ENCODE measurements around the gene EDEM3. TPM values are rescaled to one million over a fixed set of nuclear protein-coding genes. Genes with fewer than 3 reads are reported as not detected.

The EDEM3 gene
- total and polyA plus RNA-seq, 2 donors (not counting 1 experiment from before 2014, with no cell fraction given), result 40.2 to 47.9 TPM

DNA sequence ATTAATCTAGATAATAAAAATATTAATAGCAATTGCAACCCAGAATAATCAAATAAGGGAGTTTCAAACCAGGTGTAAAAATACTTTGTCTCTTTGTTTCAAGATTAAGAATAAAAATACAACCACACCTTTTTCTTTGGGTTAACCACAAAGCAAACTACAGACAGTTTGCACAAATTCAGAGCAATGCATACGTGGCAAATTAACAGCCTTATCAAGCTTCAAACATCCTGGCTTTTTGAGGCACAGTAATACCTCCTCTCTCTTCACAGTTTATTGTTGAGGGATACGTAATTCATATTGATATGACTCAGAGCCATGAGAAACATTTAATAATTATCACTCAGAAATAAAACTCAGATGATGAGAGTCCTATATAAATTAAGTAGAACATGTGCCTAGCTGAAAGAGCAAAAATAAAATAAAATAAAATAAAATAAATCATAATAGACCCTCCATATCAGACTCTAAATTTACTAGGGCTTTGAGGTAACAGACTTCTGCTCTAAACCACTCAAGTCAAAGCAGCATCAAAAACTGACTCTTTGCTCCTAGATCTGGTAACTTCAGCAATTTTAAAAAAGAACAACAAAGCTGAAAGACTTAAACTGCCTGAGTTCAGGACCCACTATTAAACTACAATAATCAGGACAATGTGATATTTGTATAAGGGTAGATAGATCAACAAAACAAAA lies 11.4 kb downstream of the EDEM3 start:
- DNase-seq (ENCODE audit: low read depth in 2 of 2), result peak in 1 of 2 donors; percentile 43

DNA sequence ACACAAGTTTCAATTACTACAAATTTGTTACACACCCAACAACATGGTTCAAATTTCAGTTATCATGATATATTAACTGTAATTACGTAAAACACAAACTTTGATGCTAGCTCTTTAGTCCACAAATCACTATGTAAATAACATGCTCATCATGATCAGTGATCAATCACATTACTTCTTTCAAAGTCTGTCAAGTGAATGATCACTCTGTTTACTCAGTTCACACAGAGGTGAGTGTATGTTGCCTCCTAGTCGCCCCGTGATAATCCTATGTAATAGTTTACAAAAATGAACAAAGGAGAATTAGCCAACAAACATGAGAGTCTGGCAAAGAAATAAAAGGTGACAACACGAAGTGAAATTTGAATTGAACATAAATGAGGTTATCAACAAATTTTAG lies 14.3 kb downstream of the EDEM3 start:
- Histone ChIP-seq H3K4me1 (ENCODE audit: control insufficient read depth, extremely low read depth, insufficient read depth, low read length) (no peaks in the 10 kb centered on the region), H3K79me2 (ENCODE audit: control insufficient read depth, insufficient read depth, low read length) (peaks cover 4% of the 10 kb centered on the region), H3K4me2 (ENCODE audit: extremely low read depth, insufficient read depth, low read length) (no peak overlapping the region), H4K20me1 (ENCODE audit: control insufficient read depth, extremely low read depth, insufficient read depth, low read length) (no peaks in the 10 kb centered on the region), H3K9me3 (ENCODE audit: control insufficient read depth, insufficient read depth, low read depth, low read length) (no peaks in the 10 kb centered on the region), H2AFZ (ENCODE audit: low read length) (no peak overlapping the region), H3K4me3 (replicated peaks in 1 of 4; ENCODE audit: control extremely low read depth in 1 of 4, insufficient read depth in 1 of 4, low read depth in 3 of 4, low read length in 4 of 4) (no peak overlapping the region), H3K36me3 (ENCODE audit: control insufficient read depth, insufficient read depth, low read length) (no peaks in the 10 kb centered on the region), H3K27me3 (ENCODE audit: control insufficient read depth, insufficient read depth, low read length) (no peaks in the 10 kb centered on the region), H3K9ac (ENCODE audit: insufficient read depth, low read length) (no peak overlapping the region), H3K27ac (ENCODE audit: insufficient read depth, low read length) (no peak overlapping the region)
- DNase-seq (ENCODE audit: low read depth in 2 of 2), result no peak
- TF ChIP-seq EZH2 (IDR thresholded peaks at IDR 0.05; ENCODE audit: low read length, missing control alignments), result no peak
- TF ChIP-seq, protein P1, sequence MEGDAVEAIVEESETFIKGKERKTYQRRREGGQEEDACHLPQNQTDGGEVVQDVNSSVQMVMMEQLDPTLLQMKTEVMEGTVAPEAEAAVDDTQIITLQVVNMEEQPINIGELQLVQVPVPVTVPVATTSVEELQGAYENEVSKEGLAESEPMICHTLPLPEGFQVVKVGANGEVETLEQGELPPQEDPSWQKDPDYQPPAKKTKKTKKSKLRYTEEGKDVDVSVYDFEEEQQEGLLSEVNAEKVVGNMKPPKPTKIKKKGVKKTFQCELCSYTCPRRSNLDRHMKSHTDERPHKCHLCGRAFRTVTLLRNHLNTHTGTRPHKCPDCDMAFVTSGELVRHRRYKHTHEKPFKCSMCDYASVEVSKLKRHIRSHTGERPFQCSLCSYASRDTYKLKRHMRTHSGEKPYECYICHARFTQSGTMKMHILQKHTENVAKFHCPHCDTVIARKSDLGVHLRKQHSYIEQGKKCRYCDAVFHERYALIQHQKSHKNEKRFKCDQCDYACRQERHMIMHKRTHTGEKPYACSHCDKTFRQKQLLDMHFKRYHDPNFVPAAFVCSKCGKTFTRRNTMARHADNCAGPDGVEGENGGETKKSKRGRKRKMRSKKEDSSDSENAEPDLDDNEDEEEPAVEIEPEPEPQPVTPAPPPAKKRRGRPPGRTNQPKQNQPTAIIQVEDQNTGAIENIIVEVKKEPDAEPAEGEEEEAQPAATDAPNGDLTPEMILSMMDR (conservative IDR thresholded peaks at IDR 0.05 in 1 of 2, IDR thresholded peaks at IDR 0.05 in 1 of 2; ENCODE audit: low read depth in 1 of 2, low read length in 2 of 2), result no peak

More for the DNA sequence above, 11.4 kb downstream of the EDEM3 start:
- H3K9ac ChIP-seq (ENCODE audit: insufficient read depth, low read length), result no peak overlapping the region
- H3K4me1 ChIP-seq (ENCODE audit: control insufficient read depth, extremely low read depth, insufficient read depth, low read length), result peaks cover 2% of the 10 kb centered on the region
- no peaks in the 10 kb centered on the region for H3K9me3 ChIP-seq (ENCODE audit: control insufficient read depth, insufficient read depth, low read depth, low read length)
- H3K4me3 ChIP-seq (replicated peaks in 1 of 4; ENCODE audit: control extremely low read depth in 1 of 4, insufficient read depth in 1 of 4, low read depth in 3 of 4, low read length in 4 of 4), result no peak overlapping the region
- no peak overlapping the region for H2AFZ ChIP-seq (ENCODE audit: low read length)
- peaks cover 4% of the 10 kb centered on the region for H3K79me2 ChIP-seq (ENCODE audit: control insufficient read depth, insufficient read depth, low read length)
- no peaks in the 10 kb centered on the region for H3K27me3 ChIP-seq (ENCODE audit: control insufficient read depth, insufficient read depth, low read length)
- no peak for TF ChIP-seq EZH2 (IDR thresholded peaks at IDR 0.05; ENCODE audit: low read length, missing control alignments)
- TF ChIP-seq, protein P1 (conservative IDR thresholded peaks at IDR 0.05 in 1 of 2, IDR thresholded peaks at IDR 0.05 in 1 of 2; ENCODE audit: low read depth in 1 of 2, low read length in 2 of 2), result no peak
- no peaks in the 10 kb centered on the region for H3K36me3 ChIP-seq (ENCODE audit: control insufficient read depth, insufficient read depth, low read length)
- no peaks in the 10 kb centered on the region for H4K20me1 ChIP-seq (ENCODE audit: control insufficient read depth, extremely low read depth, insufficient read depth, low read length)
- no peak overlapping the region for H3K4me2 ChIP-seq (ENCODE audit: extremely low read depth, insufficient read depth, low read length)
- no peak overlapping the region for H3K27ac ChIP-seq (ENCODE audit: insufficient read depth, low read length)

DNA sequence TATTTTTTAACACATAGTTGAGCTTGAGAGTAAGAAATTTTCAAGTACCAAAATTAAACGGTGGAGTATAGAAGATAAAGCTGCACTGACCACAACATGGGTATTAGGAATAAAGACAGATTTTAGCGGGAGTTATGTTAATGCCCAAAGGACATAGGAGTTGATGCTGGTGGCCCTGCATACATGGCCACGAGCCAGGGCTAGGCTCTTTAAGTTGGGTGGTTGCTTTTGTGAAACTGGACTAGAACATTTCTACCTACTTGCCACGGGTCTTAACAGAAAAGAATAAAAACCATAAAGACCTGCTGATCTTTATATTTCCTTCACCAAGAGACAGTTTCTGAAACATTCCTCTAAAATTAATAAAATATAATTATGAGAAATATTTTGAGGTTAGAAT lies 14.9 kb downstream of the EDEM3 start:
- H3K9me3 ChIP-seq (ENCODE audit: control insufficient read depth, insufficient read depth, low read depth, low read length), result no peaks in the 10 kb centered on the region
- H3K79me2 ChIP-seq (ENCODE audit: control insufficient read depth, insufficient read depth, low read length), result peaks cover 4% of the 10 kb centered on the region
- no peaks in the 10 kb centered on the region for H3K27me3 ChIP-seq (ENCODE audit: control insufficient read depth, insufficient read depth, low read length)
- H3K9ac ChIP-seq (ENCODE audit: insufficient read depth, low read length), result no peak overlapping the region
- H3K4me1 ChIP-seq (ENCODE audit: control insufficient read depth, extremely low read depth, insufficient read depth, low read length), result no peaks in the 10 kb centered on the region
- H4K20me1 ChIP-seq (ENCODE audit: control insufficient read depth, extremely low read depth, insufficient read depth, low read length), result no peaks in the 10 kb centered on the region
- no peak overlapping the region for H3K4me2 ChIP-seq (ENCODE audit: extremely low read depth, insufficient read depth, low read length)
- H2AFZ ChIP-seq (ENCODE audit: low read length), result no peak overlapping the region
- no peak overlapping the region for H3K4me3 ChIP-seq (replicated peaks in 1 of 4; ENCODE audit: control extremely low read depth in 1 of 4, insufficient read depth in 1 of 4, low read depth in 3 of 4, low read length in 4 of 4)
- H3K27ac ChIP-seq (ENCODE audit: insufficient read depth, low read length), result no peak overlapping the region
- TF ChIP-seq, protein P1 (conservative IDR thresholded peaks at IDR 0.05 in 1 of 2, IDR thresholded peaks at IDR 0.05 in 1 of 2; ENCODE audit: low read depth in 1 of 2, low read length in 2 of 2), result no peak
- no peak for TF ChIP-seq EZH2 (IDR thresholded peaks at IDR 0.05; ENCODE audit: low read length, missing control alignments)
- no peak for DNase-seq (ENCODE audit: low read depth in 2 of 2)
- no peaks in the 10 kb centered on the region for H3K36me3 ChIP-seq (ENCODE audit: control insufficient read depth, insufficient read depth, low read length)

Data from fibroblast of lung (primary cell).